ENCODE results near the gene EPS8L2.

- TF ChIP-seq CTCF (IDR thresholded peaks at IDR 0.05; ENCODE audit: insufficient read depth, low read depth, low read length): no peak
- TF ChIP-seq EZH2 (IDR thresholded peaks at IDR 0.05; ENCODE audit: insufficient read depth, low read length): no peak
Observed at GRCh38 chr11:704228-704674, 1.8 kb upstream of the EPS8L2 start.

All from astrocyte (in vitro differentiated cells and primary cell).